Astrocyte (in vitro differentiated cells and primary cell): ENCODE measurements around the gene MATN1. TPM values are rescaled to one million over a fixed set of nuclear protein-coding genes. Genes with fewer than 3 reads are reported as not detected.

Experiments
- DNase-seq: peaks from one replicate; pipeline ENCODE4 v3.0.0-alpha.2; 2010; ENCODE audit warnings: low read depth
- FAIRE-seq: peaks from 2 replicates; lab custom pipeline; 2011; peaks lifted over from hg19 to GRCh38; lab: Jason Lieb, UNC
- H2AFZ ChIP-seq: 2 replicates; pipeline ENCODE4 v1.6.0; 2012; ENCODE audit warnings: low read depth, low read length, inconsistent platforms
- H3K27ac ChIP-seq: 2 replicates; pipeline ENCODE4 v1.5.1; 2011; ENCODE audit warnings: low read depth, low read length, inconsistent platforms
- H3K27me3 ChIP-seq: 2 replicates; pipeline ENCODE4 v1.6.0; 2011; ENCODE audit warnings: low read length, inconsistent platforms; ENCODE audit not compliant: insufficient read depth
- H3K36me3 ChIP-seq: 2 replicates; pipeline ENCODE4 v1.5.1; 2011; ENCODE audit warnings: low read length, inconsistent platforms; ENCODE audit not compliant: insufficient read depth
- H3K4me1 ChIP-seq: 2 replicates; pipeline ENCODE4 v1.5.1; 2011; ENCODE audit warnings: low read length, inconsistent platforms; ENCODE audit not compliant: insufficient read depth
- H3K4me2 ChIP-seq: 2 replicates; pipeline ENCODE4 v1.6.0; 2012; ENCODE audit warnings: low read length, inconsistent platforms
- H3K4me3 ChIP-seq: 2 replicates; pipeline ENCODE4 v1.5.1; 2011; ENCODE audit warnings: low read depth, mild to moderate bottlenecking, low read length, inconsistent platforms; ENCODE audit not compliant: insufficient read depth
- H3K79me2 ChIP-seq: 2 replicates; pipeline ENCODE4 v1.6.0; 2012; ENCODE audit warnings: mild to moderate bottlenecking, low read length, inconsistent platforms; ENCODE audit not compliant: insufficient read depth
- H3K9ac ChIP-seq: 2 replicates; pipeline ENCODE4 v1.6.0; 2012; ENCODE audit warnings: mild to moderate bottlenecking, low read length, inconsistent platforms
- H3K9me3 ChIP-seq: 2 replicates; pipeline ENCODE4 v1.5.1; 2012; ENCODE audit warnings: low read depth, mild to moderate bottlenecking, low read length, inconsistent platforms; ENCODE audit not compliant: insufficient read depth
- H4K20me1 ChIP-seq: 2 replicates; pipeline ENCODE4 v1.6.0; 2012; ENCODE audit warnings: low read length, inconsistent platforms; ENCODE audit not compliant: insufficient read depth
- H3K27ac Mint-ChIP-seq: one replicate; pipeline ENCODE4 v1.8.0; 2021; ENCODE audit warnings: mild to moderate bottlenecking, mixed read lengths; ENCODE audit not compliant: unreplicated experiment
- H3K27me3 Mint-ChIP-seq: one replicate; pipeline ENCODE4 v1.8.0; 2021; ENCODE audit warnings: low read depth, mixed read lengths; ENCODE audit not compliant: unreplicated experiment
- H3K36me3 Mint-ChIP-seq: one replicate; pipeline ENCODE4 v1.8.0; 2021; ENCODE audit warnings: low read depth, mixed read lengths; ENCODE audit not compliant: unreplicated experiment
- H3K4me1 Mint-ChIP-seq: one replicate; pipeline ENCODE4 v1.8.0; 2021; ENCODE audit warnings: low read depth, mixed read lengths; ENCODE audit not compliant: unreplicated experiment
- H3K4me3 Mint-ChIP-seq: one replicate; pipeline ENCODE4 v1.8.0; 2021; ENCODE audit warnings: mild to moderate bottlenecking, moderate library complexity, mixed read lengths; ENCODE audit not compliant: unreplicated experiment
- H3K9me3 Mint-ChIP-seq: one replicate; pipeline ENCODE4 v1.8.0; 2021; ENCODE audit warnings: mild to moderate bottlenecking, mixed read lengths; ENCODE audit not compliant: unreplicated experiment
- CTCF ChIP-seq: IDR thresholded peaks from 2 replicates; pipeline ENCODE4 v1.5.1; 2011; ENCODE audit warnings: low read depth, mild to moderate bottlenecking, inconsistent platforms, low read length, moderate library complexity; ENCODE audit not compliant: insufficient read depth
- EZH2 ChIP-seq: IDR thresholded peaks from 2 replicates; pipeline ENCODE4 v1.6.1; 2012; ENCODE audit warnings: mild to moderate bottlenecking, low read length, inconsistent platforms; ENCODE audit not compliant: insufficient read depth
- total RNA-seq: library from RNA; stranded (reverse); gene quantifications from 2 replicates; pipeline ENCODE4 v1.2.1, GENCODE V29; 2021

Gene MATN1
- total RNA-seq, 1 donor from 2014 or later, result 0.32 TPM

GRCh38 chr1:30757352-30758120, 34.2 kb upstream of the MATN1 start, which contains the start of gene LAPTM5:
LAPTM5 (minus strand) TSS chr1:30757774; CDS start chr1:30757745, 29 bp downstream.
- Mint-ChIP-seq H3K27ac (peak within 1 kb of the TSS; percentile 80), H3K4me3 (no peak within 1 kb of the TSS), H3K36me3 (peaks cover 2% of the 10 kb centered on the region), H3K9me3 (peaks cover 3% of the 10 kb centered on the region), H3K4me1 (peaks cover 35% of the 10 kb centered on the region), H3K27me3 (peaks cover 9% of the 10 kb centered on the region)
- Histone ChIP-seq H4K20me1 (peaks cover 4% of the 10 kb centered on the region), H3K27me3 (peaks cover 10% of the 10 kb centered on the region), H3K4me3 (no peak within 1 kb of the TSS), H2AFZ (peak within 1 kb of the TSS; percentile 42), H3K4me2 (peak within 1 kb of the TSS; percentile 64), H3K9ac (peak within 1 kb of the TSS; percentile 27), H3K79me2 (no peaks in the 10 kb centered on the region), H3K36me3 (no peaks in the 10 kb centered on the region), H3K27ac (peak within 1 kb of the TSS; percentile 38), H3K9me3 (no peaks in the 10 kb centered on the region), H3K4me1 (peaks cover 26% of the 10 kb centered on the region)
- DNase-seq (no peak), FAIRE-seq (no peak)
- TF ChIP-seq EZH2 (no peak), CTCF (no peak)

- peak overlapping the region; percentile 38 for H3K27ac ChIP-seq
- H3K27ac Mint-ChIP-seq, result peak overlapping the region; percentile 80
Measured at GRCh38 chr1:30756545-30757351, 33.4 kb upstream of the MATN1 start.

More at GRCh38 chr1:30756545-30757351, 33.4 kb upstream of the MATN1 start:
- Histone ChIP-seq H3K9me3 (no peaks in the 10 kb centered on the region), H2AFZ (peak overlapping the region; percentile 42), H3K4me1 (peaks cover 23% of the 10 kb centered on the region), H3K9ac (peak overlapping the region; percentile 27), H3K27me3 (peaks cover 13% of the 10 kb centered on the region), H4K20me1 (peaks cover 4% of the 10 kb centered on the region), H3K4me3 (no peak overlapping the region), H3K79me2 (no peaks in the 10 kb centered on the region), H3K4me2 (peak overlapping the region; percentile 64), H3K36me3 (no peaks in the 10 kb centered on the region)
- peak; percentile 94 for DNase-seq
- peaks cover 27% of the 10 kb centered on the region for H3K4me1 Mint-ChIP-seq
- TF ChIP-seq EZH2 (no peak), CTCF (no peak)
- peaks cover 2% of the 10 kb centered on the region for H3K36me3 Mint-ChIP-seq
- no peak for FAIRE-seq
- H3K4me3 Mint-ChIP-seq, result no peak overlapping the region
- peaks cover 12% of the 10 kb centered on the region for H3K27me3 Mint-ChIP-seq
- H3K9me3 Mint-ChIP-seq, result peaks cover 3% of the 10 kb centered on the region
